HEK293 (cell line): ENCODE measurements around the gene MSS51.
A peak's percentile ranks its signal among the peaks of the same experiment; 100 is the strongest.

Source experiments
- CTCF ChIA-PET: fragments of 350-600 bp; formaldehyde crosslinking; extraction: SDS; loops from one replicate; lab custom pipeline; 2021; ENCODE audit warnings: antibody characterized with exemption; lab: Yijun Ruan, JAX
- POLR2A ChIA-PET: fragments of 300-600 bp; formaldehyde crosslinking; extraction: SDS; loops from one replicate; lab custom pipeline; 2020; ENCODE audit warnings: antibody characterized with exemption, inconsistent platforms; lab: Yijun Ruan, JAX
- H3K27ac ChIP-seq: fragments of 200-500 bp; sonication (Bioruptor generic); 2 replicates; pipeline ENCODE4 v1.5.1; 2014; ENCODE audit warnings: low read depth, low read length, control low read depth, inconsistent platforms; ENCODE audit errors: extremely low read depth
- H3K36me3 ChIP-seq, 2 experiments: fragments of 200-500 bp in 1 of 2; sonication (Bioruptor generic) in 1 of 2; 1 replicate in 1 of 2; 2 replicates in 1 of 2; pipeline ENCODE4 v1.5.1; 2014 to 2017; ENCODE audit warnings: inconsistent platforms in 2 of 2, low read length in 2 of 2; ENCODE audit not compliant: control insufficient read depth in 2 of 2, insufficient read depth in 1 of 2
- H3K4me1 ChIP-seq: fragments of 200-500 bp; sonication (Bioruptor generic); 2 replicates; pipeline ENCODE4 v1.5.1; 2014; ENCODE audit warnings: mild to moderate bottlenecking, low read length, inconsistent platforms; ENCODE audit not compliant: control insufficient read depth, insufficient read depth
- H3K4me3 ChIP-seq: 2 replicates; pipeline ENCODE4 v1.5.1; 2011; ENCODE audit warnings: low read depth, mild to moderate bottlenecking, control low read depth, low read length, moderate library complexity
- H3K9me3 ChIP-seq: fragments of 200-500 bp; sonication (Bioruptor generic); 2 replicates; pipeline ENCODE4 v1.5.1; 2014; ENCODE audit warnings: low read depth, low read length, inconsistent platforms; ENCODE audit not compliant: control insufficient read depth, insufficient read depth
- BCL11A ChIP-seq: fragments of 450-650 bp; formaldehyde crosslinking; IDR thresholded peaks from 2 replicates; pipeline ENCODE4 v1.5.1; 2016; ENCODE audit warnings: low read depth, missing biosample characterization, missing genetic modification characterization
- EGR2 ChIP-seq: fragments of 450-650 bp; formaldehyde crosslinking; IDR thresholded peaks from 2 replicates; pipeline ENCODE4 v1.5.1; 2016; ENCODE audit warnings: low read depth, missing biosample characterization, missing genetic modification characterization
- GLIS1 ChIP-seq: fragments of 450-650 bp; formaldehyde crosslinking; IDR thresholded peaks from 2 replicates; pipeline ENCODE4 v1.5.1; 2016; ENCODE audit warnings: missing biosample characterization, missing genetic modification characterization
- INSM2 ChIP-seq: fragments of 450-650 bp; formaldehyde crosslinking; IDR thresholded peaks from 2 replicates; pipeline ENCODE4 v1.5.1; 2016; ENCODE audit warnings: missing biosample characterization, missing genetic modification characterization
- KLF10 ChIP-seq: fragments of 450-650 bp; IDR thresholded peaks from 2 replicates; pipeline ENCODE4 v1.5.1; 2018; ENCODE audit warnings: missing biosample characterization, mild to moderate bottlenecking, missing genetic modification characterization
- KLF16 ChIP-seq: fragments of 450-650 bp; formaldehyde crosslinking; IDR thresholded peaks from 2 replicates; pipeline ENCODE4 v1.5.1; 2017; ENCODE audit warnings: missing biosample characterization, missing genetic modification characterization
- KLF7 ChIP-seq: fragments of 450-650 bp; formaldehyde crosslinking; IDR thresholded peaks from 2 replicates; pipeline ENCODE4 v1.5.1; 2016; ENCODE audit warnings: missing biosample characterization, missing genetic modification characterization, borderline replicate concordance
- KLF8 ChIP-seq: fragments of 450-650 bp; formaldehyde crosslinking; IDR thresholded peaks from 2 replicates; pipeline ENCODE4 v1.5.1; 2016; ENCODE audit warnings: missing biosample characterization, missing genetic modification characterization
- WT1 ChIP-seq: fragments of 450-650 bp; formaldehyde crosslinking; IDR thresholded peaks from 2 replicates; pipeline ENCODE4 v1.5.1; 2016; ENCODE audit warnings: missing biosample characterization, missing genetic modification characterization
- ZBTB8A ChIP-seq: fragments of 450-650 bp; formaldehyde crosslinking; IDR thresholded peaks from 2 replicates; pipeline ENCODE4 v1.5.1; 2016; ENCODE audit warnings: missing biosample characterization, missing genetic modification characterization
- ZIC2 ChIP-seq: fragments of 450-650 bp; formaldehyde crosslinking; IDR thresholded peaks from 2 replicates; pipeline ENCODE4 v1.5.1; 2016; ENCODE audit warnings: missing biosample characterization, missing genetic modification characterization
- ZNF133 ChIP-seq: fragments of 450-650 bp; formaldehyde crosslinking; IDR thresholded peaks from 2 replicates; pipeline ENCODE4 v1.5.1; 2016; ENCODE audit warnings: missing biosample characterization, missing genetic modification characterization
- ZNF24 ChIP-seq: fragments of 450-650 bp; formaldehyde crosslinking; IDR thresholded peaks from 2 replicates; pipeline ENCODE4 v1.5.1; 2016; ENCODE audit warnings: missing biosample characterization, missing genetic modification characterization
- ZNF302 ChIP-seq: fragments of 450-650 bp; formaldehyde crosslinking; IDR thresholded peaks from 2 replicates; pipeline ENCODE4 v1.5.1; 2016; ENCODE audit warnings: missing biosample characterization, missing genetic modification characterization, low read depth
- ZNF433 ChIP-seq: fragments of 450-650 bp; formaldehyde crosslinking; IDR thresholded peaks from 2 replicates; pipeline ENCODE4 v1.5.1; 2016; ENCODE audit warnings: missing biosample characterization, missing genetic modification characterization, low read depth
- ZNF501 ChIP-seq: fragments of 450-650 bp; formaldehyde crosslinking; IDR thresholded peaks from 2 replicates; pipeline ENCODE4 v1.5.1; 2016; ENCODE audit warnings: missing biosample characterization, missing genetic modification characterization
- ZNF600 ChIP-seq: fragments of 450-650 bp; formaldehyde crosslinking; IDR thresholded peaks from 2 replicates; pipeline ENCODE4 v1.5.1; 2016; ENCODE audit warnings: missing biosample characterization, missing genetic modification characterization
- ZNF629 ChIP-seq: fragments of 450-650 bp; formaldehyde crosslinking; IDR thresholded peaks from 2 replicates; pipeline ENCODE4 v1.5.1; 2017; ENCODE audit warnings: missing biosample characterization, missing genetic modification characterization
- ZNF768 ChIP-seq: fragments of 450-650 bp; formaldehyde crosslinking; IDR thresholded peaks from 2 replicates; pipeline ENCODE4 v1.5.1; 2018; ENCODE audit warnings: missing biosample characterization, mild to moderate bottlenecking, missing genetic modification characterization
- ZNF776 ChIP-seq: fragments of 450-650 bp; formaldehyde crosslinking; IDR thresholded peaks from 2 replicates; pipeline ENCODE4 v1.5.0; 2017; ENCODE audit warnings: missing biosample characterization, missing genetic modification characterization, borderline replicate concordance
- ZNF791 ChIP-seq: fragments of 450-650 bp; formaldehyde crosslinking; IDR thresholded peaks from 2 replicates; pipeline ENCODE4 v1.5.1; 2016; ENCODE audit warnings: missing biosample characterization, missing genetic modification characterization
- ZSCAN5A ChIP-seq: fragments of 450-650 bp; formaldehyde crosslinking; IDR thresholded peaks from 2 replicates; pipeline ENCODE4 v1.5.1; 2016; ENCODE audit warnings: missing biosample characterization, missing genetic modification characterization
- TF ChIP-seq, protein P1 (sequence below): fragments of 450-650 bp; formaldehyde crosslinking; IDR thresholded peaks from 2 replicates; pipeline ENCODE4 v1.5.1; 2016; ENCODE audit warnings: missing biosample characterization, missing genetic modification characterization
- TF ChIP-seq, protein P2 (sequence below): fragments of 450-650 bp; formaldehyde crosslinking; IDR thresholded peaks from 2 replicates; pipeline ENCODE4; 2016; ENCODE audit warnings: missing biosample characterization, missing genetic modification characterization

The MSS51 gene

GRCh38 chr10:73414230-73414945 is 19.0 kb downstream of the MSS51 start:
- H3K36me3 ChIP-seq: no peaks in the 10 kb centered on the region; a peak in 1 of 3 replicates

DNA sequence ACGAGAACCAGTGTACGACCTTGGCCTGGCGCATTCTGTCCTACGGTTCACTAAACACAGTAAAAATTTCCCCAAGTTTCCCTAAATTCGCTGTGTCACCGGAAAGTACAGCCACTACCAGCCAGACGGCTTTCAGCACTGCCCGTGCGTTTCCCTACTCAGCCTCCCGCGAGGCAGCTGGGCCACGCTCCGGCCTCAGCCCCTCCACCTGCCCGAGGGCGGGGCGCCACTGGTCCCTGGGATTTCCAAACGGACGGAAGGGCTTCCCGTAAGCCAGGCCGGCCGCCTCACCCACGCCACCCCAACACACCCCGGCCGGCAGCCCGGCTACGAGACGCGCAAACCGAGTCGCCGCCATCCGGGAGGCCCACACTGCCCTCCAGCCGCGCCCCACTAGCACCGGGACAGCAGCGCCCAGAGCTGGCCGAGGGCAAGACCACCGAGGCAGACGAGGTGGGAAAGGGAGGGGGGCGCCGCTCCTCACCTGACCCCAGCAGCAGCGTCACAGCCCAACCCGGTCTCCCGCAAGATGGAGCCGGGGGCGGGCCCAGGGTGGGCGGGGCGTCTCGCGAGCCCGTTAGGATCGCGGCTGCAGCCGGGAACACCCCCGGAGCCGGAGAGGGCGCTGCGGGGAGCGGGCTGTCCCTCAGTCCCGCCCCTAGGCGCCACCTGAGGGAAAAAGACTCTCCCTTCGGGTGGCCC is 19.7 kb downstream of the MSS51 start, which contains the start of gene ANXA7:
TSS of gene ANXA7 (minus strand) at position 531 of the 702 bp plus-strand sequence. CDS start 13,202 bp downstream, outside the sequence.
- CTCF ChIA-PET: interaction anchor here (0.6 kb wide), 1 partner anchor 10 kb away, joined by 4 read pairs; no protein-coding TSS in a partner anchor
- peak within 1 kb of the TSS; percentile 99 for H3K4me3 ChIP-seq
- TF ChIP-seq, protein P1, sequence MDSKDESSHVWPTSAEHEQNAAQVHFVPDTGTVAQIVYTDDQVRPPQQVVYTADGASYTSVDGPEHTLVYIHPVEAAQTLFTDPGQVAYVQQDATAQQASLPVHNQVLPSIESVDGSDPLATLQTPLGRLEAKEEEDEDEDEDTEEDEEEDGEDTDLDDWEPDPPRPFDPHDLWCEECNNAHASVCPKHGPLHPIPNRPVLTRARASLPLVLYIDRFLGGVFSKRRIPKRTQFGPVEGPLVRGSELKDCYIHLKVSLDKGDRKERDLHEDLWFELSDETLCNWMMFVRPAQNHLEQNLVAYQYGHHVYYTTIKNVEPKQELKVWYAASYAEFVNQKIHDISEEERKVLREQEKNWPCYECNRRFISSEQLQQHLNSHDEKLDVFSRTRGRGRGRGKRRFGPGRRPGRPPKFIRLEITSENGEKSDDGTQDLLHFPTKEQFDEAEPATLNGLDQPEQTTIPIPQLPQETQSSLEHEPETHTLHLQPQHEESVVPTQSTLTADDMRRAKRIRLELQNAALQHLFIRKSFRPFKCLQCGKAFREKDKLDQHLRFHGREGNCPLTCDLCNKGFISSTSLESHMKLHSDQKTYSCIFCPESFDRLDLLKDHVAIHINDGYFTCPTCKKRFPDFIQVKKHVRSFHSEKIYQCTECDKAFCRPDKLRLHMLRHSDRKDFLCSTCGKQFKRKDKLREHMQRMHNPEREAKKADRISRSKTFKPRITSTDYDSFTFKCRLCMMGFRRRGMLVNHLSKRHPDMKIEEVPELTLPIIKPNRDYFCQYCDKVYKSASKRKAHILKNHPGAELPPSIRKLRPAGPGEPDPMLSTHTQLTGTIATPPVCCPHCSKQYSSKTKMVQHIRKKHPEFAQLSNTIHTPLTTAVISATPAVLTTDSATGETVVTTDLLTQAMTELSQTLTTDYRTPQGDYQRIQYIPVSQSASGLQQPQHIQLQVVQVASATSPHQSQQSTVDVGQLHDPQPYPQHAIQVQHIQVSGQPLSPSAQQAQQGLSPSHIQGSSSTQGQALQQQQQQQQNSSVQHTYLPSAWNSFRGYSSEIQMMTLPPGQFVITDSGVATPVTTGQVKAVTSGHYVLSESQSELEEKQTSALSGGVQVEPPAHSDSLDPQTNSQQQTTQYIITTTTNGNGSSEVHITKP (tag by site-specific recombination): peak; percentile 85
- no peak for TF ChIP-seq ZNF776 (tag by site-specific recombination)
- peak; percentile 97 for TF ChIP-seq ZNF501 (tag by site-specific recombination)
- peak; percentile 97 for TF ChIP-seq ZNF600 (tag by site-specific recombination)
- no peak for TF ChIP-seq ZNF791
- TF ChIP-seq ZNF433 (tag by site-specific recombination): no peak
- TF ChIP-seq BCL11A: peak; percentile 72
- TF ChIP-seq, protein P2, sequence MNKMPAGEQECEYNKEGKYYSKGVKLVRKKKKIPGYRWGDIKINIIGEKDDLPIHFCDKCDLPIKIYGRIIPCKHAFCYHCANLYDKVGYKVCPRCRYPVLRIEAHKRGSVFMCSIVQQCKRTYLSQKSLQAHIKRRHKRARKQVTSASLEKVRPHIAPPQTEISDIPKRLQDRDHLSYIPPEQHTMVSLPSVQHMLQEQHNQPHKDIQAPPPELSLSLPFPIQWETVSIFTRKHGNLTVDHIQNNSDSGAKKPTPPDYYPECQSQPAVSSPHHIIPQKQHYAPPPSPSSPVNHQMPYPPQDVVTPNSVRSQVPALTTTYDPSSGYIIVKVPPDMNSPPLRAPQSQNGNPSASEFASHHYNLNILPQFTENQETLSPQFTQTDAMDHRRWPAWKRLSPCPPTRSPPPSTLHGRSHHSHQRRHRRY: no peak
- TF ChIP-seq ZNF24 (tag by site-specific recombination): peak; percentile 76; the same call in 1 of the 2 replicates
- 0 out of 2 replicates have a peak, but pooled peaks have one; percentile 67 for TF ChIP-seq KLF7
- peak; percentile 82 for TF ChIP-seq ZNF629
- TF ChIP-seq KLF10 (tag by site-specific recombination): peak; percentile 73
- TF ChIP-seq EGR2 (tag by site-specific recombination): peak; percentile 93
- no peak; the same call in 1 of the 2 replicates for TF ChIP-seq INSM2 (tag by site-specific recombination)
- peak; percentile 96 for TF ChIP-seq KLF8
- TF ChIP-seq ZNF302: no peak
- TF ChIP-seq ZIC2: 0 out of 2 replicates have a peak, but pooled peaks have one; percentile 27
- TF ChIP-seq ZNF133: peak; percentile 25; the same call in 1 of the 2 replicates
- TF ChIP-seq WT1: peak; percentile 36; the same call in 1 of the 2 replicates
- no peak for TF ChIP-seq ZSCAN5A
- peak; percentile 95 for TF ChIP-seq KLF16 (tag by site-specific recombination)
- TF ChIP-seq ZNF768 (tag by site-specific recombination): no peak

More at GRCh38 chr10:73414230-73414945, 19.0 kb downstream of the MSS51 start:
- ChIA-PET CTCF (interaction anchor here (0.6 kb wide), 1 partner anchor 11 kb away, joined by 4 read pairs; no protein-coding TSS in a partner anchor), POLR2A (interaction anchor here (1.1 to 3.2 kb wide), 3 partner anchors 56 to 167 kb away, joined by 3 to 22 read pairs (median 15); partner anchors contain the start of genes CFAP70, DNAJC9 and PPP3CB)
- H3K9me3 ChIP-seq: no peaks in the 10 kb centered on the region
- H3K4me1 ChIP-seq: no peaks in the 10 kb centered on the region
- peak overlapping the region; percentile 99 for H3K4me3 ChIP-seq
- no peak for TF ChIP-seq WT1
- peak; percentile 5 for TF ChIP-seq ZBTB8A (tag by site-specific recombination)
- TF ChIP-seq ZIC2: 0 out of 2 replicates have a peak, but pooled peaks have one; percentile 6
- peak; percentile 8; the same call in 1 of the 2 replicates for TF ChIP-seq GLIS1 (tag by site-specific recombination)
- H3K27ac ChIP-seq: no peak overlapping the region; the same call in 1 of the 2 replicates

More for the DNA sequence above, 19.7 kb downstream of the MSS51 start, which contains the start of gene ANXA7:
- Histone ChIP-seq H3K36me3 (no peaks in the 10 kb centered on the region; a peak in 1 of 3 replicates), H3K9me3 (no peaks in the 10 kb centered on the region), H3K4me1 (no peaks in the 10 kb centered on the region), H3K27ac (peak within 1 kb of the TSS; percentile 83)
- POLR2A ChIA-PET: interaction anchor here (0.8 to 3.2 kb wide), 5 partner anchors 15 to 166 kb away, joined by 3 to 22 read pairs (median 3); partner anchors contain the start of genes CFAP70, DNAJC9 and PPP3CB
